AG10803 (cell line): ENCODE measurements around the gene MAB21L4.

Experiments
- DNase-seq: peaks from one replicate; pipeline ENCODE4 v3.0.0; 2010; ENCODE audit warnings: low read depth
- H3K4me3 ChIP-seq: 2 replicates; pipeline ENCODE4 v1.5.1; 2011; ENCODE audit warnings: mild to moderate bottlenecking, low read length, control low read depth
- CTCF ChIP-seq: conservative IDR thresholded peaks from 2 replicates; pipeline ENCODE4 v1.5.1; 2011; ENCODE audit warnings: mild to moderate bottlenecking, low read length, control low read depth, inconsistent platforms

Gene MAB21L4

GRCh38 chr2:240895656-240896388 is at the start of gene MAB21L4:
TSS of gene MAB21L4 (minus strand) at chr2:240896156. CDS start at chr2:240895997, 159 bp downstream.
- H3K4me3 ChIP-seq = no peak within 1 kb of the TSS
- no peak for DNase-seq
- TF ChIP-seq CTCF = no peak

- DNase-seq = no peak
- H3K4me3 ChIP-seq = no peak overlapping the region
- no peak for TF ChIP-seq CTCF
Observed at GRCh38 chr2:240936106-240936505, 40.1 kb upstream of the MAB21L4 start.

GRCh38 chr2:240935103-240935876 is 39.3 kb upstream of the MAB21L4 start:
- no peak overlapping the region for H3K4me3 ChIP-seq
- no peak for TF ChIP-seq CTCF
- no peak for DNase-seq

GRCh38 chr2:240934701-240935102 is 38.7 kb upstream of the MAB21L4 start:
- TF ChIP-seq CTCF = no peak
- H3K4me3 ChIP-seq = no peak overlapping the region
- no peak for DNase-seq

- TF ChIP-seq CTCF = no peak
- no peak overlapping the region for H3K4me3 ChIP-seq
- DNase-seq = no peak
Observed at GRCh38 chr2:240933966-240934700, 38.2 kb upstream of the MAB21L4 start.

- DNase-seq = no peak
- H3K4me3 ChIP-seq = no peak overlapping the region
Observed at GRCh38 chr2:240933048-240933965, 37.4 kb upstream of the MAB21L4 start.

More at GRCh38 chr2:240933048-240933965, 37.4 kb upstream of the MAB21L4 start:
- no peak for TF ChIP-seq CTCF
